ENCODE results near the gene SLC12A4.

The SLC12A4 gene

GRCh38 chr16:67954421-67955196, 13.8 kb downstream of the SLC12A4 start:
- Histone ChIP-seq H3K9ac (ENCODE audit: low read length) (no peak overlapping the region), H2AFZ (ENCODE audit: low read depth, low read length, severe bottlenecking) (no peak overlapping the region), H3F3A (ENCODE audit: insufficient read depth) (no peaks in the 10 kb centered on the region), H4K20me1 (ENCODE audit: low read depth, low read length) (no peaks in the 10 kb centered on the region), H3K36me3 (ENCODE audit: low read length) (no peaks in the 10 kb centered on the region), H3K27me3 (ENCODE audit: low read length) (no peaks in the 10 kb centered on the region), H3K9me2 (replicated peaks; ENCODE audit: insufficient read depth, low read length) (no peaks in the 10 kb centered on the region), H3K4me2 (ENCODE audit: low read depth, low read length, poor library complexity, severe bottlenecking) (no peak overlapping the region), H3K27ac (ENCODE audit: low read depth, low read length) (no peak overlapping the region), H3K4me3 (ENCODE audit: insufficient read depth, low read length, poor library complexity, severe bottlenecking) (no peak overlapping the region), H3K9me3 (ENCODE audit: insufficient read depth, low read length) (no peaks in the 10 kb centered on the region), H3K79me2 (ENCODE audit: insufficient read depth, low read length) (no peaks in the 10 kb centered on the region)
- TF ChIP-seq, protein P1, sequence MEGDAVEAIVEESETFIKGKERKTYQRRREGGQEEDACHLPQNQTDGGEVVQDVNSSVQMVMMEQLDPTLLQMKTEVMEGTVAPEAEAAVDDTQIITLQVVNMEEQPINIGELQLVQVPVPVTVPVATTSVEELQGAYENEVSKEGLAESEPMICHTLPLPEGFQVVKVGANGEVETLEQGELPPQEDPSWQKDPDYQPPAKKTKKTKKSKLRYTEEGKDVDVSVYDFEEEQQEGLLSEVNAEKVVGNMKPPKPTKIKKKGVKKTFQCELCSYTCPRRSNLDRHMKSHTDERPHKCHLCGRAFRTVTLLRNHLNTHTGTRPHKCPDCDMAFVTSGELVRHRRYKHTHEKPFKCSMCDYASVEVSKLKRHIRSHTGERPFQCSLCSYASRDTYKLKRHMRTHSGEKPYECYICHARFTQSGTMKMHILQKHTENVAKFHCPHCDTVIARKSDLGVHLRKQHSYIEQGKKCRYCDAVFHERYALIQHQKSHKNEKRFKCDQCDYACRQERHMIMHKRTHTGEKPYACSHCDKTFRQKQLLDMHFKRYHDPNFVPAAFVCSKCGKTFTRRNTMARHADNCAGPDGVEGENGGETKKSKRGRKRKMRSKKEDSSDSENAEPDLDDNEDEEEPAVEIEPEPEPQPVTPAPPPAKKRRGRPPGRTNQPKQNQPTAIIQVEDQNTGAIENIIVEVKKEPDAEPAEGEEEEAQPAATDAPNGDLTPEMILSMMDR (IDR thresholded peaks at IDR 0.05; ENCODE audit: insufficient read depth, low read length, poor library complexity, severe bottlenecking), result no peak

DNA sequence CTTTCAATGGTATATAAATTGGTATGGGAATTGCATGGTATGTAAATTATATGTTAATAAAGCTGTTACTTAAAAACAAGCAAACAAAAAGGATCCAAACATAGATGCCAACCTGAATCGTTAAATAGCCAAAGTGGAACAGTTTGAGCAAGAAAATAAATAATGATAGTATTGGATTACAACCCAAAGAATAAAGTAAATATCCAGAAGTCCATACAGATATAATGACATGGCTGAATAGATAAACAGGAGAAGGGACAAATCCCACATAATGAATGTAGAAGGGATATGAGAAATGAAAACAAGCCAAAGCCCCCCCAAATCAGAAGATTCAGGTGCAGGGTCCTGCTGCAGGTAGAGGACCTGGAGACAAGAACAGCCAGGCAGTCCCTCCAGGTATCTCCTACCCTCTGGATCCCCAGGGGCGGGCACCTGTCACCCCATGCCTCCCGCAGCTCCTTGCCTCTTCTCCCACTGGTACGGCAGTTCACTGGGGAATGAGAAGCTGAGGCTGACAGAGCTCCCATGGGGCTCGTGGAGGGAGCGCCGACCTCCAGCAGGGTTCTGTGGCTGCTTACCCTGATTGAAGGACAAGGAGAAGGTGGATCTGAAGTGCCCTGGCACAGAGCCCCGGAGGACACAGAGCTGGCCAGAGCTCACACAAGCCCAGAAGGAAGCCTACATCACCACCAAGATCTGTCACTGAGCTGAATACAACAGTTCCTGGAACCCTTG, 14.6 kb downstream of the SLC12A4 start:
- TF ChIP-seq, protein P1 (IDR thresholded peaks at IDR 0.05; ENCODE audit: insufficient read depth, low read length, poor library complexity, severe bottlenecking), result no peak
- TF ChIP-seq EZH2phosphoT487 (conservative IDR thresholded peaks at IDR 0.05; ENCODE audit: low read length), result no peak
- Histone ChIP-seq H2AFZ (ENCODE audit: low read depth, low read length, severe bottlenecking) (no peak overlapping the region), H3K36me3 (ENCODE audit: low read length) (no peaks in the 10 kb centered on the region), H3K4me2 (ENCODE audit: low read depth, low read length, poor library complexity, severe bottlenecking) (no peak overlapping the region), H3K27ac (ENCODE audit: low read depth, low read length) (no peak overlapping the region), H3K9me3 (ENCODE audit: insufficient read depth, low read length) (no peaks in the 10 kb centered on the region), H3K9me2 (replicated peaks; ENCODE audit: insufficient read depth, low read length) (no peaks in the 10 kb centered on the region), H3K4me3 (ENCODE audit: insufficient read depth, low read length, poor library complexity, severe bottlenecking) (no peak overlapping the region), H3K27me3 (ENCODE audit: low read length) (no peaks in the 10 kb centered on the region), H3K79me2 (ENCODE audit: insufficient read depth, low read length) (no peaks in the 10 kb centered on the region), H3F3A (ENCODE audit: insufficient read depth) (no peaks in the 10 kb centered on the region), H3K9ac (ENCODE audit: low read length) (no peak overlapping the region), H4K20me1 (ENCODE audit: low read depth, low read length) (no peaks in the 10 kb centered on the region)

DNA sequence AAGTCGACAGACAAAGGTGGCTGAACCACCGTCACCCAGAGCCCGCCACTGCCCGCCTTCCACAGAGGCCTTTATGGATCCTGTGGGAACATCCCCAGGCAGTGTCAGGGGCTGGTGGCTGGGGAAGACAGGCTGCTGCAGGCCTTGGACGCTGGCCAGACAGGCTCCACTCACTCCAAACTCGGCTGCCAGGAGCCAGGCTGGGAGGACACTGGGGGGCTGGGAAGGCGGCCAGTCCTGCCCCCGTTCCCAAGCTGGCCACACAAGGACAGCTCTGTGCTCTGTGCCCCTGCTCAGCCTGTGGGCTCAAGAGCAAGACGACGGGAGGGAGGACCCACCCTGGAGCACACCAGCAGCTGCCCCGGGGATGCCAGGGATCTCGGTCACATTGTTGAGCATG, 17.0 kb downstream of the SLC12A4 start:
- no peaks in the 10 kb centered on the region for H3F3A ChIP-seq (ENCODE audit: insufficient read depth)
- H3K27ac ChIP-seq (ENCODE audit: low read depth, low read length), result no peak overlapping the region
- H3K9me3 ChIP-seq (ENCODE audit: insufficient read depth, low read length), result no peaks in the 10 kb centered on the region
- no peak overlapping the region for H3K4me3 ChIP-seq (ENCODE audit: insufficient read depth, low read length, poor library complexity, severe bottlenecking)
- no peaks in the 10 kb centered on the region for H3K9me2 ChIP-seq (replicated peaks; ENCODE audit: insufficient read depth, low read length)
- TF ChIP-seq, protein P1 (IDR thresholded peaks at IDR 0.05; ENCODE audit: insufficient read depth, low read length, poor library complexity, severe bottlenecking), result no peak
- TF ChIP-seq EZH2phosphoT487 (conservative IDR thresholded peaks at IDR 0.05; ENCODE audit: low read length), result no peak
- H3K36me3 ChIP-seq (ENCODE audit: low read length), result no peaks in the 10 kb centered on the region
- H2AFZ ChIP-seq (ENCODE audit: low read depth, low read length, severe bottlenecking), result no peak overlapping the region
- no peaks in the 10 kb centered on the region for H3K79me2 ChIP-seq (ENCODE audit: insufficient read depth, low read length)
- H4K20me1 ChIP-seq (ENCODE audit: low read depth, low read length), result no peaks in the 10 kb centered on the region
- no peaks in the 10 kb centered on the region for H3K27me3 ChIP-seq (ENCODE audit: low read length)
- no peak overlapping the region for H3K4me2 ChIP-seq (ENCODE audit: low read depth, low read length, poor library complexity, severe bottlenecking)
- no peak overlapping the region for H3K9ac ChIP-seq (ENCODE audit: low read length)

Measured in SU-DHL-6 (cell line).